ENCODE data around the gene DCC.

The DCC gene

DNA sequence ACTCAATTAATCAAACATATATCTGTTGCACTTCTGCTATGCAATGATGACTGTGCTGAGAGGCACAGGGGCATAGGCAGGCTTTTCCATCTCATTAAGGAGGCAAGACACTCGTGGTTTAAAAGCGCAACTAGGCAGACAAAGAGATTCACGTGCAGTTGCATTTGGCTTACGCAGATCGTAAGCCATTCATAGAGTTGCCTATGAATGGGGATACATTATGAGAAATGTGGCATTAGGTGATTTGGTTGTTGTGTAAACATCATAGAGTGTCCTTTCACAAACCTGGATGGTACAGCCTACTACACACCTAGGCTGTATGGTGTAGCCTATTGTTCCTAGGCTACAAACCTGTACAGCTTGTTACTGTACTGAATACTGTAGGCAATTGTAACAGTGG, 284.7 kb downstream of the DCC start:
- no peaks in the 10 kb centered on the region for H3K36me3 ChIP-seq (ENCODE audit: control insufficient read depth, insufficient read depth, low read length)
- H3K9me3 ChIP-seq (ENCODE audit: control insufficient read depth, low read length) = no peaks in the 10 kb centered on the region
- no peak overlapping the region for H3K9ac ChIP-seq
- no peak overlapping the region for H3K27ac ChIP-seq
- TF ChIP-seq, protein P1, sequence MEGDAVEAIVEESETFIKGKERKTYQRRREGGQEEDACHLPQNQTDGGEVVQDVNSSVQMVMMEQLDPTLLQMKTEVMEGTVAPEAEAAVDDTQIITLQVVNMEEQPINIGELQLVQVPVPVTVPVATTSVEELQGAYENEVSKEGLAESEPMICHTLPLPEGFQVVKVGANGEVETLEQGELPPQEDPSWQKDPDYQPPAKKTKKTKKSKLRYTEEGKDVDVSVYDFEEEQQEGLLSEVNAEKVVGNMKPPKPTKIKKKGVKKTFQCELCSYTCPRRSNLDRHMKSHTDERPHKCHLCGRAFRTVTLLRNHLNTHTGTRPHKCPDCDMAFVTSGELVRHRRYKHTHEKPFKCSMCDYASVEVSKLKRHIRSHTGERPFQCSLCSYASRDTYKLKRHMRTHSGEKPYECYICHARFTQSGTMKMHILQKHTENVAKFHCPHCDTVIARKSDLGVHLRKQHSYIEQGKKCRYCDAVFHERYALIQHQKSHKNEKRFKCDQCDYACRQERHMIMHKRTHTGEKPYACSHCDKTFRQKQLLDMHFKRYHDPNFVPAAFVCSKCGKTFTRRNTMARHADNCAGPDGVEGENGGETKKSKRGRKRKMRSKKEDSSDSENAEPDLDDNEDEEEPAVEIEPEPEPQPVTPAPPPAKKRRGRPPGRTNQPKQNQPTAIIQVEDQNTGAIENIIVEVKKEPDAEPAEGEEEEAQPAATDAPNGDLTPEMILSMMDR (IDR thresholded peaks at IDR 0.05) = no peak
- H3K4me1 ChIP-seq = no peaks in the 10 kb centered on the region
- no peak overlapping the region for H3K4me3 ChIP-seq (ENCODE audit: low read depth, low read length)
- no peak overlapping the region for H2AFZ ChIP-seq
- H3K4me2 ChIP-seq (ENCODE audit: low read length) = no peak overlapping the region
- H3K27me3 ChIP-seq (ENCODE audit: control insufficient read depth, insufficient read depth, low read length) = no peaks in the 10 kb centered on the region
- no peaks in the 10 kb centered on the region for H3K79me2 ChIP-seq

DNA sequence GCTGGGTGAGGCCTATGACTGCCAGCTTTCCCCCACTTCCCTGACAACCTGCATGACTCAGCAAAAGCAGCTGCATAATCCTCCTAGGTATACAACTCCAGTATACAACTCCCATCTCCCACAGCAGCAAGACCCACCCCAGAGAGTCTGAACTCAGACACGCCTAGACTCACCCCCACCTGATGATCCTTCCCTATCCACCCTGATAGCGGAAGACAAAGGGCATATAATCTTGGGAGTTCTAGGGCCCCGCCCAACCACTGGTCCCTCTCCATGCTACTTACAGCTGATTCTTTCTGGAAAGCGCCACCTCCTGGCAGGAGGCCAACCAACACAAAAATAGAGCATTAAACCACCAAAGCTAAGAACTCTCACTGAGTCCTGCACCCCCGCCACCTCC, 296.5 kb downstream of the DCC start:
- H3K79me2 ChIP-seq = no peaks in the 10 kb centered on the region
- no peaks in the 10 kb centered on the region for H3K27me3 ChIP-seq (ENCODE audit: control insufficient read depth, insufficient read depth, low read length)
- H3K9ac ChIP-seq = no peak overlapping the region
- no peak overlapping the region for H3K27ac ChIP-seq
- H2AFZ ChIP-seq = no peak overlapping the region
- H3K4me1 ChIP-seq = no peaks in the 10 kb centered on the region
- TF ChIP-seq, protein P1 (IDR thresholded peaks at IDR 0.05) = no peak
- H3K4me3 ChIP-seq (ENCODE audit: low read depth, low read length) = no peak overlapping the region
- no peak overlapping the region for H3K4me2 ChIP-seq (ENCODE audit: low read length)
- H3K36me3 ChIP-seq (ENCODE audit: control insufficient read depth, insufficient read depth, low read length) = no peaks in the 10 kb centered on the region
- H3K9me3 ChIP-seq (ENCODE audit: control insufficient read depth, low read length) = no peaks in the 10 kb centered on the region

DNA sequence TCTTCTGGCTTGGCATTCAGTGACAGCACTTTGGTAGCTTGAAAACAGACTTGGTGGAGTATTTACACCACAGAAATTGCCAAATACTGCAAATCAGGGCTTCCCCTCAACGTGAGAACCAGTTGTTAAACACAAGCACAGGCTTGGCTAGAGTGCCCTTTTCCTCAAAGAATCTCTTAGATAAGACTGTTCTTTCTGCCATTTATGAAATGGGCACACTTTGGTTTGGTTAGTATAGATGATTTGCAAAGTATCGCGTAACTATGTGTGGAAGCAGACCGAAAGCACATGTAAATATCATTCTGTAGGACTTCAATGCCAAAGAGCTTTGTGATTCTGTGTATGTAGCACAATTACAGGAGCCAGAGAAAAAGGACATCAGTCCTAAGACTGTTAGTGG, 308.2 kb downstream of the DCC start:
- Histone ChIP-seq H3K79me2 (no peaks in the 10 kb centered on the region), H3K36me3 (ENCODE audit: control insufficient read depth, insufficient read depth, low read length) (no peaks in the 10 kb centered on the region), H3K27me3 (ENCODE audit: control insufficient read depth, insufficient read depth, low read length) (no peaks in the 10 kb centered on the region), H2AFZ (no peak overlapping the region), H3K4me3 (ENCODE audit: low read depth, low read length) (no peak overlapping the region), H3K4me1 (no peaks in the 10 kb centered on the region), H3K9me3 (ENCODE audit: control insufficient read depth, low read length) (no peaks in the 10 kb centered on the region), H3K9ac (no peak overlapping the region), H3K27ac (no peak overlapping the region), H3K4me2 (ENCODE audit: low read length) (no peak overlapping the region)
- TF ChIP-seq, protein P1 (IDR thresholded peaks at IDR 0.05) = no peak

DNA sequence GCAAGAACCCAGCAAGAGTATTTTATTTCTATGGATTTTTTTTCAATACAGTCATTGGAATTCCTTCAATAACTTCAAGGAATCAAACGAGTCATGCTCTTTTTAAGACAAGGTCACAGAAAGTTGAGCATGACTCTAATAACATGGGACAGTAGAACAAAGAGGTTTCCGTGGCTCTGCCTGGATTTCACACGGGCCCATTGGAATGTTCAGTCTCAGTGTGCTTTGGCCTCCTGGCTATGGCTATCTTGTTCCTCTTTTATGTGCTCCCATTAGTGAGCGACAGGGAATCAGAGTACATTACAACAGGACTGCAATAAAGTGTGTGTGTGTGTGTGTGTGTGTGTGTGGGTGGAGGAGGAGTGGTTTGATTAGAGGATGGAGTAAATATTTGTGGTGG, 312.4 kb downstream of the DCC start:
- TF ChIP-seq, protein P1 (IDR thresholded peaks at IDR 0.05) = no peak
- Histone ChIP-seq H3K4me2 (ENCODE audit: low read length) (no peak overlapping the region), H3K4me1 (no peaks in the 10 kb centered on the region)

DNA sequence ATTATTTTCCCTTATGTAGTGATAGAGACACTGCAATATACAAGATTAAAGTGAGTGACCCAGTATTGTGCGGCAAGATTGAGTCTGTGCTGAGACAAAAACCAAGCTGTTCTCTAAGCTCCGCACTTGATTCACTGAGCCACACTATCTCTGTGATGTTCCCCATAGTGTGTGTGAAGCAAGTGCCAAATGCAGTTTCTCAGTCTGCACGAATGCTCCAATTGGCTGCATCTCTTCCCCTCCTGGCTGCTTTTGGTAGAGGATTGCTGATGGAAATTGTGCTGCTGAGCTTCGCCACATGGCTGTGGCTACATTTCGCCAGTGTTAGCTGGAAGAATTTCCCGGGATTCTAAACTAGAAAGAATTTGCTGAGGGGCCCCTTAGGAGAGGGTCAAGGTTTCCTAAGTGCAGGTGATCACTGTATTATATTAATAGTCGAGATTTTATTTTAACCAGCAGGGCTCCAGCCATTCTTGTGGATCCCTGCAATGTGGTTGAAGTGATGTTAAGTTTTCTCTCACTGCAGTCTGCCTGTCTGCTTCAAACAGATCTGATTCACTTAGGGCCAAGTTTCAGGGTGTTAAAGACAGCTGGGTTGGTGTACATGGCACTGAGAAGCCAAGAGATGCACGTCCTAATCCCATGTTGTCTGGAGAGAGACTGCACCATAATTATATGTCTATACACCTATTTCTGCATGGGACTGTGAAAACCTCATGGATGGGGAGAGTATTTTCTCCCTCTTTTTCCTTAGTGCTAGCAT, 317.2 kb downstream of the DCC start:
- Histone ChIP-seq H3K4me3 (ENCODE audit: low read depth, low read length) (no peak overlapping the region), H3K9ac (no peak overlapping the region), H2AFZ (no peak overlapping the region), H3K36me3 (ENCODE audit: control insufficient read depth, insufficient read depth, low read length) (no peaks in the 10 kb centered on the region), H3K27ac (no peak overlapping the region), H3K4me2 (ENCODE audit: low read length) (no peak overlapping the region), H3K27me3 (ENCODE audit: control insufficient read depth, insufficient read depth, low read length) (no peaks in the 10 kb centered on the region), H3K4me1 (no peaks in the 10 kb centered on the region), H3K9me3 (ENCODE audit: control insufficient read depth, low read length) (no peaks in the 10 kb centered on the region), H3K79me2 (no peaks in the 10 kb centered on the region)
- TF ChIP-seq, protein P1 (IDR thresholded peaks at IDR 0.05) = no peak

More for the DNA sequence above, 312.4 kb downstream of the DCC start:
- H2AFZ ChIP-seq = no peak overlapping the region
- no peak overlapping the region for H3K9ac ChIP-seq
- no peaks in the 10 kb centered on the region for H3K9me3 ChIP-seq (ENCODE audit: control insufficient read depth, low read length)
- no peaks in the 10 kb centered on the region for H3K27me3 ChIP-seq (ENCODE audit: control insufficient read depth, insufficient read depth, low read length)
- H3K79me2 ChIP-seq = no peaks in the 10 kb centered on the region
- no peaks in the 10 kb centered on the region for H3K36me3 ChIP-seq (ENCODE audit: control insufficient read depth, insufficient read depth, low read length)
- H3K27ac ChIP-seq = no peak overlapping the region
- no peak overlapping the region for H3K4me3 ChIP-seq (ENCODE audit: low read depth, low read length)
